GM23338 (cell line): ENCODE data around the gene PPP1R10. TPM values are rescaled to one million over a fixed set of nuclear protein-coding genes. Genes with fewer than 3 reads are reported as not detected.
A peak's percentile ranks its signal among the peaks of the same experiment; 100 is the strongest.

ENCODE experiments used
- ATAC-seq: fragments of 200-7000 bp; cut with Tn5 transposase; 3 replicates; pipeline ENCODE4 v1.9.1; 2020
- DNase-seq: peaks from one replicate; pipeline ENCODE4 v3.0.0-alpha.2; 2015; ENCODE audit warnings: low spot score
- H2AFZ ChIP-seq: fragments of 200-600 bp; sonication (generic); 2 replicates; pipeline ENCODE4 v1.8.0; 2016; ENCODE audit warnings: antibody characterized with exemption, mild to moderate bottlenecking, moderate library complexity
- H3F3A ChIP-seq: fragments of 200-600 bp; sonication (generic); replicated peaks from 2 replicates; pipeline ENCODE4 v1.8.0; 2017; ENCODE audit warnings: antibody characterized with exemption, mixed run types, low read depth
- H3K27ac ChIP-seq: fragments of 200-600 bp; sonication (generic); 2 replicates; pipeline ENCODE4 v1.6.1; 2016; ENCODE audit warnings: low read depth
- H3K27me3 ChIP-seq: fragments of 200-600 bp; sonication (generic); 2 replicates; pipeline ENCODE4 v1.8.0; 2016; ENCODE audit warnings: mild to moderate bottlenecking, mixed run types, moderate library complexity; ENCODE audit not compliant: insufficient read depth
- H3K36me3 ChIP-seq: fragments of 200-600 bp; sonication (generic); 2 replicates; pipeline ENCODE4 v1.8.0; 2016; ENCODE audit warnings: mild to moderate bottlenecking; ENCODE audit not compliant: insufficient read depth
- H3K4me1 ChIP-seq: fragments of 200-600 bp; sonication (generic); 2 replicates; pipeline ENCODE4 v1.8.0; 2016; ENCODE audit warnings: mild to moderate bottlenecking, moderate library complexity; ENCODE audit not compliant: insufficient read depth
- H3K4me2 ChIP-seq: fragments of 200-600 bp; sonication (generic); 2 replicates; pipeline ENCODE4 v1.7.1; 2017; ENCODE audit warnings: mixed run types
- H3K4me3 ChIP-seq: fragments of 200-600 bp; sonication (generic); 2 replicates; pipeline ENCODE4 v1.6.1; 2016; ENCODE audit warnings: mixed run types
- H3K79me2 ChIP-seq: fragments of 200-600 bp; sonication (generic); replicated peaks from 2 replicates; pipeline ENCODE4 v1.8.0; 2017; ENCODE audit warnings: mild to moderate bottlenecking; ENCODE audit not compliant: insufficient read depth
- H3K9me2 ChIP-seq: fragments of 200-600 bp; sonication (generic); 2 replicates; pipeline ENCODE4 v1.8.0; 2017; ENCODE audit not compliant: insufficient read depth
- H4K20me1 ChIP-seq: fragments of 200-600 bp; sonication (generic); replicated peaks from 2 replicates; pipeline ENCODE4 v1.8.0; 2017; ENCODE audit warnings: mild to moderate bottlenecking; ENCODE audit not compliant: insufficient read depth
- H3K27ac Mint-ChIP-seq: 2 replicates; pipeline ENCODE4 v1.8.0; 2020; ENCODE audit warnings: inconsistent platforms, mild to moderate bottlenecking, moderate library complexity, mixed read lengths
- H3K27me3 Mint-ChIP-seq: 3 replicates; pipeline ENCODE4 v1.8.0; 2022; ENCODE audit warnings: low read depth, mild to moderate bottlenecking, moderate library complexity, mixed read lengths, inconsistent platforms; ENCODE audit not compliant: insufficient read depth, poor library complexity
- H3K36me3 Mint-ChIP-seq: 3 replicates; pipeline ENCODE4 v1.8.0; 2021; ENCODE audit warnings: low read depth, mild to moderate bottlenecking, inconsistent platforms, moderate library complexity, mixed read lengths
- H3K4me1 Mint-ChIP-seq: 3 replicates; pipeline ENCODE4 v1.8.0; 2020; ENCODE audit warnings: mild to moderate bottlenecking, inconsistent platforms, mixed read lengths
- H3K4me3 Mint-ChIP-seq: 3 replicates; pipeline ENCODE4 v1.8.0; 2021; ENCODE audit warnings: moderate library complexity, mild to moderate bottlenecking, inconsistent platforms, mixed read lengths
- H3K9me3 Mint-ChIP-seq: 3 replicates; pipeline ENCODE4 v1.8.0; 2020; ENCODE audit warnings: moderate library complexity, mild to moderate bottlenecking, inconsistent platforms, mixed read lengths
- CREB1 ChIP-seq: fragments of 250-450 bp; sonication (Bioruptor Pico); IDR thresholded peaks from 2 replicates; pipeline ENCODE4 v1.5.0; 2020; ENCODE audit warnings: low read depth, mild to moderate bottlenecking, moderate library complexity
- EZH2 ChIP-seq: fragments of 200-600 bp; sonication (generic); IDR thresholded peaks from one replicate; pipeline ENCODE4 v1.8.0; 2017; ENCODE audit warnings: antibody characterized with exemption, mild to moderate bottlenecking, low read depth; ENCODE audit not compliant: unreplicated experiment
- EZH2phosphoT487 ChIP-seq: fragments of 200-600 bp; sonication (generic); IDR thresholded peaks from one replicate; pipeline ENCODE4 v1.8.1; 2018; ENCODE audit warnings: antibody characterized with exemption; ENCODE audit not compliant: unreplicated experiment
- JUNB ChIP-seq: IDR thresholded peaks from one replicate; pipeline ENCODE4 v1.6.1; 2016; ENCODE audit warnings: antibody characterized with exemption; ENCODE audit not compliant: unreplicated experiment
- NANOG ChIP-seq: IDR thresholded peaks from 2 replicates; pipeline ENCODE4 v1.6.1; 2016; ENCODE audit warnings: antibody characterized with exemption, borderline replicate concordance
- POLR2AphosphoS5 ChIP-seq: IDR thresholded peaks from 2 replicates; pipeline ENCODE4 v1.6.1; 2016; ENCODE audit warnings: antibody characterized with exemption, low read depth
- STAT1 ChIP-seq: IDR thresholded peaks from one replicate; pipeline ENCODE4 v1.6.1; 2016; ENCODE audit warnings: antibody characterized with exemption; ENCODE audit not compliant: unreplicated experiment
- ZNF114 ChIP-seq: fragments of 250-450 bp; sonication (Bioruptor Pico); IDR thresholded peaks from 2 replicates; pipeline ENCODE4 v1.5.0; 2020; ENCODE audit warnings: mild to moderate bottlenecking, moderate library complexity
- ZNF331 ChIP-seq: fragments of 250-450 bp; sonication (Bioruptor Pico); IDR thresholded peaks from 2 replicates; pipeline ENCODE4 v1.5.0; 2020; ENCODE audit warnings: low read depth, mild to moderate bottlenecking, moderate library complexity
- polyA plus RNA-seq: library from polyadenylated mRNA; unstranded; fragments of >200 nt; fragmentation: Nextera tagmentation; extraction: Ambion mirVana; gene quantifications from 2 replicates; pipeline ENCODE4 v1.2.1, GENCODE V29; 2016
- total RNA-seq: library from RNA; depleted of rRNA; stranded (reverse); fragments of >200 nt; shearing (Covaris generic); gene quantifications from 2 replicates; pipeline ENCODE4 v1.2.3, GENCODE V29; 2014
- TF ChIP-seq, protein P1 (sequence below), 2 experiments: fragments of 200-600 bp in 1 of 2; sonication (generic) in 1 of 2; conservative IDR thresholded peaks; 2 replicates each; pipeline versions ENCODE4 v1.5.1 to v1.6.1; 2016 to 2017; ENCODE audit warnings: antibody characterized with exemption in 2 of 2, low read depth in 2 of 2, mild to moderate bottlenecking in 2 of 2, moderate library complexity in 1 of 2
- TF ChIP-seq, protein P2 (sequence below): IDR thresholded peaks from 2 replicates; pipeline ENCODE4 v1.6.1; 2016; ENCODE audit warnings: antibody characterized with exemption
- TF ChIP-seq, protein P3 (sequence below): fragments of 250-450 bp; sonication (Bioruptor Pico); IDR thresholded peaks from 2 replicates; pipeline ENCODE4 v1.5.0; 2020; ENCODE audit warnings: mild to moderate bottlenecking, moderate library complexity
- TF ChIP-seq, protein P4 (sequence below): IDR thresholded peaks from one replicate; pipeline ENCODE4 v1.6.1; 2018; ENCODE audit warnings: antibody characterized with exemption; ENCODE audit not compliant: unreplicated experiment

PPP1R10 gene
- total and polyA plus RNA-seq, 2 experiments from 2014 or later, result 41.3 to 42.9 TPM

DNA sequence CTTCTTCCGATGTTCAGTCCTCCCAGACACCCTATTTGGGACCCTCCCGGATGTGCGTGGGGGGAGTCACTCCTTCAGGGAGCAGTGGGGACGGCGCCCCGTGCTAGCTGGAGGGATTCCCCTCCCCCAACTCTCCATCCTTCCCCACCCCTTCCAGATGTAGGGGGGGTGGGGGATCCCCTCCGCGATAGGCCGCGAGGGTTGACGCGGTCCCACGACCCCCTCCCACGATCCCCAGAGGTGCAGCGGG lies 61.3 kb downstream of the PPP1R10 start:
- Histone ChIP-seq H3K36me3 (no peaks in the 10 kb centered on the region; the same call in 1 of the 2 replicates), H4K20me1 (peaks cover 15% of the 10 kb centered on the region), H3F3A (peaks cover 20% of the 10 kb centered on the region; the same call in 1 of the 2 replicates), H3K27me3 (no peaks in the 10 kb centered on the region), H3K9me2 (no peaks in the 10 kb centered on the region), H3K4me2 (peak overlapping the region; percentile 80), H3K79me2 (peaks cover 44% of the 10 kb centered on the region), H3K27ac (peak overlapping the region; percentile 94), H2AFZ (peak overlapping the region; percentile 98), H3K4me3 (peak overlapping the region; percentile 65), H3K4me1 (peaks cover 9% of the 10 kb centered on the region; the same call in 1 of the 2 replicates)
- ATAC-seq, result no peak
- no peak for DNase-seq
- Mint-ChIP-seq H3K27ac (peak overlapping the region; percentile 98), H3K27me3 (peaks cover 17% of the 10 kb centered on the region), H3K9me3 (peaks cover 3% of the 10 kb centered on the region; the same call in 1 of the 3 replicates), H3K4me1 (peaks cover 12% of the 10 kb centered on the region), H3K4me3 (peak overlapping the region; percentile 98), H3K36me3 (peaks cover 59% of the 10 kb centered on the region)
- TF ChIP-seq, protein P1, sequence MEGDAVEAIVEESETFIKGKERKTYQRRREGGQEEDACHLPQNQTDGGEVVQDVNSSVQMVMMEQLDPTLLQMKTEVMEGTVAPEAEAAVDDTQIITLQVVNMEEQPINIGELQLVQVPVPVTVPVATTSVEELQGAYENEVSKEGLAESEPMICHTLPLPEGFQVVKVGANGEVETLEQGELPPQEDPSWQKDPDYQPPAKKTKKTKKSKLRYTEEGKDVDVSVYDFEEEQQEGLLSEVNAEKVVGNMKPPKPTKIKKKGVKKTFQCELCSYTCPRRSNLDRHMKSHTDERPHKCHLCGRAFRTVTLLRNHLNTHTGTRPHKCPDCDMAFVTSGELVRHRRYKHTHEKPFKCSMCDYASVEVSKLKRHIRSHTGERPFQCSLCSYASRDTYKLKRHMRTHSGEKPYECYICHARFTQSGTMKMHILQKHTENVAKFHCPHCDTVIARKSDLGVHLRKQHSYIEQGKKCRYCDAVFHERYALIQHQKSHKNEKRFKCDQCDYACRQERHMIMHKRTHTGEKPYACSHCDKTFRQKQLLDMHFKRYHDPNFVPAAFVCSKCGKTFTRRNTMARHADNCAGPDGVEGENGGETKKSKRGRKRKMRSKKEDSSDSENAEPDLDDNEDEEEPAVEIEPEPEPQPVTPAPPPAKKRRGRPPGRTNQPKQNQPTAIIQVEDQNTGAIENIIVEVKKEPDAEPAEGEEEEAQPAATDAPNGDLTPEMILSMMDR (conservative IDR thresholded peaks at IDR 0.05; ENCODE audit: low read depth in 2 of 2), result no peak
- TF ChIP-seq, protein P2, sequence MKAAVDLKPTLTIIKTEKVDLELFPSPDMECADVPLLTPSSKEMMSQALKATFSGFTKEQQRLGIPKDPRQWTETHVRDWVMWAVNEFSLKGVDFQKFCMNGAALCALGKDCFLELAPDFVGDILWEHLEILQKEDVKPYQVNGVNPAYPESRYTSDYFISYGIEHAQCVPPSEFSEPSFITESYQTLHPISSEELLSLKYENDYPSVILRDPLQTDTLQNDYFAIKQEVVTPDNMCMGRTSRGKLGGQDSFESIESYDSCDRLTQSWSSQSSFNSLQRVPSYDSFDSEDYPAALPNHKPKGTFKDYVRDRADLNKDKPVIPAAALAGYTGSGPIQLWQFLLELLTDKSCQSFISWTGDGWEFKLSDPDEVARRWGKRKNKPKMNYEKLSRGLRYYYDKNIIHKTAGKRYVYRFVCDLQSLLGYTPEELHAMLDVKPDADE, result no peak
- TF ChIP-seq CREB1 (CRISPR knock-in tag), result no peak; the same call in 1 of the 2 replicates
- no peak for TF ChIP-seq POLR2AphosphoS5
- no peak for TF ChIP-seq ZNF114 (CRISPR knock-in tag)
- no peak for TF ChIP-seq EZH2
- no peak for TF ChIP-seq NANOG
- TF ChIP-seq, protein P3, sequence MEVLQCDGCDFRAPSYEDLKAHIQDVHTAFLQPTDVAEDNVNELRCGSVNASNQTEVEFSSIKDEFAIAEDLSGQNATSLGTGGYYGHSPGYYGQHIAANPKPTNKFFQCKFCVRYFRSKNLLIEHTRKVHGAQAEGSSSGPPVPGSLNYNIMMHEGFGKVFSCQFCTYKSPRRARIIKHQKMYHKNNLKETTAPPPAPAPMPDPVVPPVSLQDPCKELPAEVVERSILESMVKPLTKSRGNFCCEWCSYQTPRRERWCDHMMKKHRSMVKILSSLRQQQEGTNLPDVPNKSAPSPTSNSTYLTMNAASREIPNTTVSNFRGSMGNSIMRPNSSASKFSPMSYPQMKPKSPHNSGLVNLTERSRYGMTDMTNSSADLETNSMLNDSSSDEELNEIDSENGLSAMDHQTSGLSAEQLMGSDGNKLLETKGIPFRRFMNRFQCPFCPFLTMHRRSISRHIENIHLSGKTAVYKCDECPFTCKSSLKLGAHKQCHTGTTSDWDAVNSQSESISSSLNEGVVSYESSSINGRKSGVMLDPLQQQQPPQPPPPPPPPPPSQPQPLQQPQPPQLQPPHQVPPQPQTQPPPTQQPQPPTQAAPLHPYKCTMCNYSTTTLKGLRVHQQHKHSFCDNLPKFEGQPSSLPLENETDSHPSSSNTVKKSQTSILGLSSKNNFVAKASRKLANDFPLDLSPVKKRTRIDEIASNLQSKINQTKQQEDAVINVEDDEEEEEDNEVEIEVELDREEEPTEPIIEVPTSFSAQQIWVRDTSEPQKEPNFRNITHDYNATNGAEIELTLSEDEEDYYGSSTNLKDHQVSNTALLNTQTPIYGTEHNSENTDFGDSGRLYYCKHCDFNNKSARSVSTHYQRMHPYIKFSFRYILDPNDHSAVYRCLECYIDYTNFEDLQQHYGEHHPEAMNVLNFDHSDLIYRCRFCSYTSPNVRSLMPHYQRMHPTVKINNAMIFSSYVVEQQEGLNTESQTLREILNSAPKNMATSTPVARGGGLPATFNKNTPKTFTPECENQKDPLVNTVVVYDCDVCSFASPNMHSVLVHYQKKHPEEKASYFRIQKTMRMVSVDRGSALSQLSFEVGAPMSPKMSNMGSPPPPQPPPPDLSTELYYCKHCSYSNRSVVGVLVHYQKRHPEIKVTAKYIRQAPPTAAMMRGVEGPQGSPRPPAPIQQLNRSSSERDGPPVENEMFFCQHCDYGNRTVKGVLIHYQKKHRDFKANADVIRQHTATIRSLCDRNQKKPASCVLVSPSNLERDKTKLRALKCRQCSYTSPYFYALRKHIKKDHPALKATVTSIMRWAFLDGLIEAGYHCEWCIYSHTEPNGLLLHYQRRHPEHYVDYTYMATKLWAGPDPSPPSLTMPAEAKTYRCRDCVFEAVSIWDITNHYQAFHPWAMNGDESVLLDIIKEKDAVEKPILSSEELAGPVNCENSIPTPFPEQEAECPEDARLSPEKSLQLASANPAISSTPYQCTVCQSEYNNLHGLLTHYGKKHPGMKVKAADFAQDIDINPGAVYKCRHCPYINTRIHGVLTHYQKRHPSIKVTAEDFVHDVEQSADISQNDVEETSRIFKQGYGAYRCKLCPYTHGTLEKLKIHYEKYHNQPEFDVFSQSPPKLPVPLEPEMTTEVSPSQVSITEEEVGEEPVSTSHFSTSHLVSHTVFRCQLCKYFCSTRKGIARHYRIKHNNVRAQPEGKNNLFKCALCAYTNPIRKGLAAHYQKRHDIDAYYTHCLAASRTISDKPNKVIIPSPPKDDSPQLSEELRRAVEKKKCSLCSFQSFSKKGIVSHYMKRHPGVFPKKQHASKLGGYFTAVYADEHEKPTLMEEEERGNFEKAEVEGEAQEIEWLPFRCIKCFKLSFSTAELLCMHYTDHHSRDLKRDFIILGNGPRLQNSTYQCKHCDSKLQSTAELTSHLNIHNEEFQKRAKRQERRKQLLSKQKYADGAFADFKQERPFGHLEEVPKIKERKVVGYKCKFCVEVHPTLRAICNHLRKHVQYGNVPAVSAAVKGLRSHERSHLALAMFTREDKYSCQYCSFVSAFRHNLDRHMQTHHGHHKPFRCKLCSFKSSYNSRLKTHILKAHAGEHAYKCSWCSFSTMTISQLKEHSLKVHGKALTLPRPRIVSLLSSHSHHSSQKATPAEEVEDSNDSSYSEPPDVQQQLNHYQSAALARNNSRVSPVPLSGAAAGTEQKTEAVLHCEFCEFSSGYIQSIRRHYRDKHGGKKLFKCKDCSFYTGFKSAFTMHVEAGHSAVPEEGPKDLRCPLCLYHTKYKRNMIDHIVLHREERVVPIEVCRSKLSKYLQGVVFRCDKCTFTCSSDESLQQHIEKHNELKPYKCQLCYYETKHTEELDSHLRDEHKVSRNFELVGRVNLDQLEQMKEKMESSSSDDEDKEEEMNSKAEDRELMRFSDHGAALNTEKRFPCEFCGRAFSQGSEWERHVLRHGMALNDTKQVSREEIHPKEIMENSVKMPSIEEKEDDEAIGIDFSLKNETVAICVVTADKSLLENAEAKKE (CRISPR knock-in tag), result no peak
- no peak for TF ChIP-seq JUNB
- TF ChIP-seq, protein P4, sequence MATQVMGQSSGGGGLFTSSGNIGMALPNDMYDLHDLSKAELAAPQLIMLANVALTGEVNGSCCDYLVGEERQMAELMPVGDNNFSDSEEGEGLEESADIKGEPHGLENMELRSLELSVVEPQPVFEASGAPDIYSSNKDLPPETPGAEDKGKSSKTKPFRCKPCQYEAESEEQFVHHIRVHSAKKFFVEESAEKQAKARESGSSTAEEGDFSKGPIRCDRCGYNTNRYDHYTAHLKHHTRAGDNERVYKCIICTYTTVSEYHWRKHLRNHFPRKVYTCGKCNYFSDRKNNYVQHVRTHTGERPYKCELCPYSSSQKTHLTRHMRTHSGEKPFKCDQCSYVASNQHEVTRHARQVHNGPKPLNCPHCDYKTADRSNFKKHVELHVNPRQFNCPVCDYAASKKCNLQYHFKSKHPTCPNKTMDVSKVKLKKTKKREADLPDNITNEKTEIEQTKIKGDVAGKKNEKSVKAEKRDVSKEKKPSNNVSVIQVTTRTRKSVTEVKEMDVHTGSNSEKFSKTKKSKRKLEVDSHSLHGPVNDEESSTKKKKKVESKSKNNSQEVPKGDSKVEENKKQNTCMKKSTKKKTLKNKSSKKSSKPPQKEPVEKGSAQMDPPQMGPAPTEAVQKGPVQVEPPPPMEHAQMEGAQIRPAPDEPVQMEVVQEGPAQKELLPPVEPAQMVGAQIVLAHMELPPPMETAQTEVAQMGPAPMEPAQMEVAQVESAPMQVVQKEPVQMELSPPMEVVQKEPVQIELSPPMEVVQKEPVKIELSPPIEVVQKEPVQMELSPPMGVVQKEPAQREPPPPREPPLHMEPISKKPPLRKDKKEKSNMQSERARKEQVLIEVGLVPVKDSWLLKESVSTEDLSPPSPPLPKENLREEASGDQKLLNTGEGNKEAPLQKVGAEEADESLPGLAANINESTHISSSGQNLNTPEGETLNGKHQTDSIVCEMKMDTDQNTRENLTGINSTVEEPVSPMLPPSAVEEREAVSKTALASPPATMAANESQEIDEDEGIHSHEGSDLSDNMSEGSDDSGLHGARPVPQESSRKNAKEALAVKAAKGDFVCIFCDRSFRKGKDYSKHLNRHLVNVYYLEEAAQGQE, result no peak
- TF ChIP-seq ZNF331 (CRISPR knock-in tag), result no peak
- no peak for TF ChIP-seq EZH2phosphoT487
- TF ChIP-seq STAT1, result no peak
